Adrenal gland (tissue), 12 donors: ENCODE results near the gene PDZD7. TPM values are rescaled to one million over a fixed set of nuclear protein-coding genes. Genes with fewer than 3 reads are reported as not detected.

Experiments
- DNase-seq, 7 donors: peaks; one replicate each; pipeline ENCODE4 v3.0.0-alpha.2; 2019 to 2020
- H3K27ac ChIP-seq, 5 donors: fragments of 200-600 bp; sonication (generic) in 4 of 5; 1 replicate in 3 of 5; 2 replicates in 2 of 5; pipeline versions ENCODE4 v1.5.1 to v1.8.0; 2016 to 2020; ENCODE audit warnings: mild to moderate bottlenecking in 1 of 5
- H3K27me3 ChIP-seq: fragments of 200-600 bp; 2 replicates; pipeline ENCODE4 v1.8.0; 2021
- H3K36me3 ChIP-seq, 2 donors: fragments of 200-600 bp; replicated peaks in 1 of 2; 1 replicate in 1 of 2; 2 replicates in 1 of 2; pipeline versions ENCODE4 v1.5.1 to v1.8.0; 2018 to 2022
- H3K4me1 ChIP-seq, 2 donors: fragments of 200-600 bp; replicated peaks in 1 of 2; 1 replicate in 1 of 2; 2 replicates in 1 of 2; pipeline versions ENCODE4 v1.5.1 to v1.8.0; 2018 to 2021
- H3K4me3 ChIP-seq, 4 donors: fragments of 200-600 bp; sonication (generic) in 3 of 4; one replicate each; pipeline ENCODE4 v1.5.1; 2016 to 2018
- H3K9me3 ChIP-seq, 3 donors: fragments of 200-600 bp; sonication (generic) in 1 of 3; replicated peaks in 1 of 3; 1 replicate in 2 of 3; 2 replicates in 1 of 3; pipeline versions ENCODE4 v1.5.1 to v1.8.0; 2016 to 2021
- POLR2A ChIP-seq, 2 donors: fragments of 450-650 bp; IDR thresholded peaks; one replicate each; pipeline ENCODE4 v1.6.1; 2017; ENCODE audit warnings: antibody characterized with exemption in 2 of 2, mild to moderate bottlenecking in 2 of 2, moderate library complexity in 1 of 2
- WGBS, 4 donors: extraction: QIAGEN DNeasy Blood & Tissue Kit in 2 of 4; methylation state at CpG; one replicate each; pipeline versions ENCODE4 v1.1.5 to v1.1.7; 2013 to 2017; 5-methylcytosine and 5-hydroxymethylcytosine counted together
- intact Hi-C, 2 donors: fragments of 100-400 bp; cut with DNase I; formaldehyde crosslinking; loops; one replicate each; pipeline versions ENCODE4 v1.14.1 to v1.15.0; 2022 to 2023
- polyA plus RNA-seq, 3 donors: library from polyadenylated mRNA; stranded (reverse); fragments of 200-250 nt in 2 of 3; fragments of 350-450 nt in 1 of 3; fragmentation: Illumina TruSeq in 1 of 3; extraction: RNeasy Lipid Tissue Mini Kit (QIAGEN cat#74804) in 1 of 3; gene quantifications; one replicate each; pipeline ENCODE4 v1.2.3, GENCODE V29; 2013 to 2014
- total RNA-seq, 9 donors: library from RNA; depleted of rRNA in 4 of 9; stranded (reverse); fragments of >200 nt in 4 of 9; fragments of 120-200 nt in 1 of 9; fragmentation: NEBNext Ultra II Directional in 1 of 9; extraction: Animal tissue kit (Norgen Biotek cat#: 25700) in 1 of 9; gene quantifications; one replicate each; pipeline versions ENCODE4 v1.1.0 to v1.2.4, GENCODE V29; 2013 to 2023
- TF ChIP-seq, protein P1 (sequence below), 6 experiments: fragments of 450-650 bp in 4 of 6; fragments of 200-600 bp in 2 of 6; sonication (generic) in 1 of 6; IDR thresholded peaks; 1 replicate in 5 of 6; 2 replicates in 1 of 6; pipeline versions ENCODE4 v1.5.1 to v1.8.0; 2016 to 2021; ENCODE audit warnings: antibody characterized with exemption in 6 of 6, mild to moderate bottlenecking in 2 of 6, moderate library complexity in 1 of 6
- donor health status: healthy with polysubstance abuse.
- donor health status: Bipolar disorder and iron deficiency.
- donor health status: DM: yes; HTN: yes; CAD: no.
- donor health status: DM: no; HTN: no; CAD: no.
- donor health status: DM: no; HTN: no; CAD: no.
- donor health status: DM: yes; HTN: yes; CAD: no.

The PDZD7 gene
- total and polyA plus RNA-seq, 12 donors, result 0.13 to 3.5 (median 0.60) TPM; not detected in 1

DNA sequence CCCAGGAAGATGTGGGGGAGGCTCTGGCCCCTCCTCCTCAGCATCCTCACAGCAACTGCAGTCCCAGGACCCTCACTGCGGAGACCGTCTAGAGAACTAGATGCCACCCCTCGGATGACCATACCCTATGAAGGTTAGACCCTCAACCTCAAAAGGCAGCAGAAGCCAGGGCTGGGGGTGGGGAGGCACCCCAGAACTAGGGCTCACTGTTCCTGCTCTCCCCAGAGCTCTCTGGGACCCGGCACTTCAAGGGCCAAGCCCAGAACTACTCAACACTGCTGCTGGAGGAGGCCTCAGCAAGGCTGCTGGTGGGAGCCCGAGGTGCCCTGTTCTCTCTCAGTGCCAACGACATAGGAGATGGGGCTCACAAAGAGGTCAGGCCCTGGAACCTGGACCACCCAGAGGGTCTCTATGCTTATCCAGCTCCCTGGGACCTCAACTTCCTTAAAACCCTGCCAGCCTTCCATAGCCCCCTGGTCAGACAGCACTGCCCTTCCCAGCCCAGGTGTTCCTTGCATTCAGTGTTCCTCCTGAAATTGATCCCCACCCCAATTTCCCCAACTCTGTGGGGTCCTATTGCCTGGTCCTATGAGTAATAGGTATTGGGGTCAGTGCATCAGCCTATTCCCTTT is 57.9 kb downstream of the PDZD7 start:
- no peaks in the 10 kb centered on the region for H3K27me3 ChIP-seq
- intact Hi-C loops, result no loop called here
- H3K27ac ChIP-seq, result no peak overlapping the region
- no peaks in the 10 kb centered on the region for H3K36me3 ChIP-seq
- no peak overlapping the region for H3K4me3 ChIP-seq
- no peaks in the 10 kb centered on the region for H3K9me3 ChIP-seq
- 88 to 100% (median 95%) methylated on average over 2 to 6 of the region's 6 CpGs; no CpG with 5 or more reads in 1 of the 4 donors for WGBS, 4 donors
- H3K4me1 ChIP-seq, result peaks cover 7 to 16% of the 10 kb centered on the region in 2 donors
- peak in 3 of 7 donors; percentile 12 to 42 (median 17) for DNase-seq
- TF ChIP-seq, protein P1, sequence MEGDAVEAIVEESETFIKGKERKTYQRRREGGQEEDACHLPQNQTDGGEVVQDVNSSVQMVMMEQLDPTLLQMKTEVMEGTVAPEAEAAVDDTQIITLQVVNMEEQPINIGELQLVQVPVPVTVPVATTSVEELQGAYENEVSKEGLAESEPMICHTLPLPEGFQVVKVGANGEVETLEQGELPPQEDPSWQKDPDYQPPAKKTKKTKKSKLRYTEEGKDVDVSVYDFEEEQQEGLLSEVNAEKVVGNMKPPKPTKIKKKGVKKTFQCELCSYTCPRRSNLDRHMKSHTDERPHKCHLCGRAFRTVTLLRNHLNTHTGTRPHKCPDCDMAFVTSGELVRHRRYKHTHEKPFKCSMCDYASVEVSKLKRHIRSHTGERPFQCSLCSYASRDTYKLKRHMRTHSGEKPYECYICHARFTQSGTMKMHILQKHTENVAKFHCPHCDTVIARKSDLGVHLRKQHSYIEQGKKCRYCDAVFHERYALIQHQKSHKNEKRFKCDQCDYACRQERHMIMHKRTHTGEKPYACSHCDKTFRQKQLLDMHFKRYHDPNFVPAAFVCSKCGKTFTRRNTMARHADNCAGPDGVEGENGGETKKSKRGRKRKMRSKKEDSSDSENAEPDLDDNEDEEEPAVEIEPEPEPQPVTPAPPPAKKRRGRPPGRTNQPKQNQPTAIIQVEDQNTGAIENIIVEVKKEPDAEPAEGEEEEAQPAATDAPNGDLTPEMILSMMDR (IDR thresholded peaks at IDR 0.05), result no peak
- no peak for TF ChIP-seq POLR2A (IDR thresholded peaks at IDR 0.05)

DNA sequence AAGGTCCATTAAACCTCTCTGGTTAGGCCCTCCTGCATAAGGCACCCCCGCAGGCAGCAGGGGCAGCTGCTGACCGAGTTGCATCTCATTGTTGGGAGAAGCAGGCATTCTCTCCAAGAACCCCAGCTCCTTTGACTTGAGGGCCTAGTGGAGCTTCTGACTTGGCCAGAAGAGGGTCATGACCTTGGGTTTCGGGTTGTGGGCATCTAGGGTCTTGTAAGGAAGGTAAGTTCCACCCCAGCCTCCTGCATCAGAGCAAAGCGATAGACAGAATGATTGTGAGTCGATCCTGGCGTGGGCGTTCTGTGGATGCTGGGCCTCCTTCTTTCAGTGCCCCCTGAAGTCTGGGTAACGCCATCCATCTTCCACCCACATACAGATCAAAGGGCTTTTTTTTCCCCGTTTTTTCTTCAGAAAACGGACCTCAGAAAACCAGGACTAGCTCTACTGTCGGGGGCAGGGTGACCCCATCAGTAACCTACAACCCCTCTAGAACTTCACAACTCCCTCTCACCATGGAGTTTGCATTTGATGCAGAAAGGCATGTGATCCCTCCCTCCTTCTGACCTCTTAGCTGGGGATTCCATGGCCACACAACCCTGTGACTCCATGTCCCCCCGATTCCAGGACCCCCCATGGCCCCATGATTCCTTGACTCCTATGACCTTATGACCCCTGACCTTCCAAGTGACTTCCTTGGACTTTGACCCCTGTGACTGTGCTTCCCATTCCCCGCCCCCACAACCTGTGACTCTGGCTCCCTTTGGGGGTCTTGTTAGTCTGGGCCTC is 58.6 kb downstream of the PDZD7 start:
- Histone ChIP-seq H3K27me3 (no peaks in the 10 kb centered on the region), H3K27ac (no peak overlapping the region), H3K36me3 (no peaks in the 10 kb centered on the region), H3K4me3 (no peak overlapping the region), H3K9me3 (no peaks in the 10 kb centered on the region), H3K4me1 (peaks cover 7 to 16% of the 10 kb centered on the region in 2 donors)
- WGBS, 4 donors, result 78 to 81% (median 79%) methylated on average over 11 to 13 of the region's 13 CpGs
- peak in 3 of 7 donors; percentile 10 to 39 (median 16) for DNase-seq
- no peak for TF ChIP-seq POLR2A (IDR thresholded peaks at IDR 0.05)
- TF ChIP-seq, protein P1 (IDR thresholded peaks at IDR 0.05), result no peak
- intact Hi-C loops, result no loop called here

DNA sequence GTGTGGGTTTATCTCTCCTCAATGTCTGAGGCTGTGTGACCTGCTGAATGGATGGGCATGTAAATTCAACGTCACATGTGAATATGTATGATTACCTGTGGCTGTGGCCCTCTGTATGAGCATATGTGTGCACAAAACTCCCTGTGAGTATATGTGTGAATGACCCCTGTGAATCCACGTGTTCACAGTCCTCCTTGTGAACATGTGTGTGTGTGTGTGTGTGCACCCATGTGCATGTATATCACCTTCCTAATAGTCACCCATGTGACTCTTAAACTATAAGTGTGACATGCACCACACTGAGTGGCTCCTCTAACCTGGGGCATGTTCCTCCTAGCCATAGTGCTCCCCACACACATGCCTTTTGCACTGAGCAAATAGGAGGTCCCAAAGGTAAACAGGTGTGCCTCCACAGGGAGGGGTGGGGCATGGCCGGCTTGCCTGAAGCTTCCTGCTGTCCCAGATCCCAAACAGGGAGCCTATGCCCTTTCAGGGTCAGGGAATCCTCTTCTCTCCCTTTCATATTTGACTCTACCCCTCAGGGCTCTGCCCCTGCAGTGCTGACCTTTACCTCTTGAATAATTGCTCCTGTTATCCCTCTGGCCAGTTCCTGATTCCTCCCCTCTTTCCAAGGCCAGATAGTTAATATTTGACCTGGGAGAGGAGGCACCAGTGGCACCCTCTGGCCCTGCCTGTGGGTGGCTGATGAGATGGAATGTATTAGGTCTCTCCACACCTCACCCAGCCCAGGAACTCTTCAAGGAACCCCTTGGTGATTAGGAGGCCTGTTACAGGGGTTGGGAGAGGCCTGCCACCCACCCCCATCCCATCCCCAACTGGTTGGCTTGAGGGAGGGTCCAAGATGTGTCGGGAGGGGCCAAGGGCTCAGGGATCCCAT is 59.8 kb downstream of the PDZD7 start:
- Histone ChIP-seq H3K9me3 (no peaks in the 10 kb centered on the region), H3K4me1 (peaks cover 7 to 16% of the 10 kb centered on the region in 2 donors), H3K27ac (no peak overlapping the region), H3K36me3 (peaks cover 0 to 7% of the 10 kb centered on the region in 2 donors), H3K27me3 (no peaks in the 10 kb centered on the region), H3K4me3 (no peak overlapping the region)
- TF ChIP-seq POLR2A (IDR thresholded peaks at IDR 0.05), result no peak
- TF ChIP-seq, protein P1 (IDR thresholded peaks at IDR 0.05), result no peak
- DNase-seq, result peak in 1 of 7 donors; percentile 11
- WGBS, 4 donors, result 60 to 72% (median 67%) methylated on average over 4 of the region's 4 CpGs
- intact Hi-C loops, result no loop called here
